NCI-H1105 treated with DMSO at 0.1 percent for 48 hours (cell line): ENCODE data around the gene KRT71.
"Not testable (repeated sequence)": the region's sequence is repeated elsewhere in the genome, so short reads cannot be mapped to it uniquely, and the experiment has no call there.

Experiments used
- DNase-seq: peaks from one replicate; lab custom pipeline; 2025; lab: John Stamatoyannopoulos, UW

Gene KRT71

DNA sequence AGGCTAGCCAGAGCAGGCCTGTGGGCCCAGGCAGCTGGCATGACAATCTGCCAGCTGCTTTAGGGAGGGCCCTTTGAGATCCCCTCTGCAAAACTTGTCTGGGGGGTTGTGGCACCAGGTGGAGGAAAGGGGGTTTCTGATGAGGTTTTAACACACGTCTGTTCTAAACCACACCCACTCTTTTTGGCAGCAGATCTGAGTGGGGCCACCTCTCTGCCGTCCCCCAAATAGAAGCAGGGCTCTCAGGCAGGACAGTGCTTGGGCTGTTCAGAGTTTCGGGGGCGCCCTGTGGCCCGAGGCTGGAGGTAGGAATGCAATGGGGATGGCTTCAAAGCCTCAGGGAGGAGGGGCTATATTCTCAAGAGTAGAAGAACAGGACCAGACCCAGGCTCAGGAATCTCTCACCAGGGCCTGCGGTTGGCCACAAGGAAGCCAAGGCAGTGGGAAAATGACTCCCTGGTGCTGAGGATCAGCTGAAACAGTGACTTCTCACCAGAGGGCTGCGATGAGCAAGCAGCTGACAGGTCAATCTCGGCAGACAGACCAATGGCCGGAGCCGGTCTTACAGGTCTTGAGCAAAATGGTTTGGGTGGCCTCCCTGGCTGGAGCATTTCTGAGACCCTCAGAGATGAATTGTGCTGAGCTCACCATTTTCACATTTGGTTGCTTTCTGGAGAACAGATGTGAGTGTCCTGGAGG lies 31.2 kb downstream of the KRT71 start:
- DNase-seq = no peak

DNA sequence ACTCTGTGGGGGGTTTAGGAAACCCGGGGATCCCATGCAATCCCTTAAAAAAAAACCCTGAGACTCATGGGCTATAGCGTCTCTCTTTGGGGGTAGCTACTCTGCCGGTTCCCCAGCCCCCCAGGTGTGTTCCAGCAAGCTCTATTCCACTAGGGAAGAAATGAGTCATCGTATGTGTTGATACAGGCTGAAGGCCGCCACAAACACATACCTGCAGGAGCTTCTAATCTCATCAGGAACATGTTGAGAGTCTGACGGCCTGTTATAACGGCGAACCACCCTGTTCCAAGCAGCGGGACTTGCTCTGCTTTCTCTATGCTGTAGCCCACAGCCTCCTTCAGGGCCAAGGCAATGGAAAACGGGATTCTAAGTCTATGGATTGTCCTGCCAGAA lies 31.8 kb downstream of the KRT71 start:
- no peak for DNase-seq

- no peak for DNase-seq
Measured at GRCh38 chr12:52519826-52520662, 32.9 kb downstream of the KRT71 start, which contains the start of gene KRT5. Gene KRT5 (minus strand): TSS chr12:52520394. CDS start chr12:52520296, 98 bp downstream.

DNA sequence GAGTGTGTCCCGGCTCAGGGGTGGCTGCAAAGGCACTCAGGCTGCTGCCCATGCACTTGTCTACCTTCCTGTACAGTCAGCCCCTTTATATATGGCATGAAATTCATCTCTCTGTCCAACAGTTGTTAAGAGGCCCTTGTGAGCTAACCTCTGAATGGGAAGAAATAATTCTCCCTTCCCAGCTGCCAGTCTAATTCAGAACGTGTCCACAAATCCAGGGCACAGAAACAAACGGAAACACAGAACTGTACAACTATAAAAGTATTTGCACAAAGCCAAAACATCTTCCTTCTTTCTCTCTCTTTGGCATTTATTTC lies 33.6 kb downstream of the KRT71 start:
- DNase-seq = no peak

- no peak for DNase-seq
Measured at GRCh38 chr12:52518574-52519386, 34.2 kb downstream of the KRT71 start.

GRCh38 chr12:52517888-52518287 lies 35.1 kb downstream of the KRT71 start:
- no peak for DNase-seq

DNA sequence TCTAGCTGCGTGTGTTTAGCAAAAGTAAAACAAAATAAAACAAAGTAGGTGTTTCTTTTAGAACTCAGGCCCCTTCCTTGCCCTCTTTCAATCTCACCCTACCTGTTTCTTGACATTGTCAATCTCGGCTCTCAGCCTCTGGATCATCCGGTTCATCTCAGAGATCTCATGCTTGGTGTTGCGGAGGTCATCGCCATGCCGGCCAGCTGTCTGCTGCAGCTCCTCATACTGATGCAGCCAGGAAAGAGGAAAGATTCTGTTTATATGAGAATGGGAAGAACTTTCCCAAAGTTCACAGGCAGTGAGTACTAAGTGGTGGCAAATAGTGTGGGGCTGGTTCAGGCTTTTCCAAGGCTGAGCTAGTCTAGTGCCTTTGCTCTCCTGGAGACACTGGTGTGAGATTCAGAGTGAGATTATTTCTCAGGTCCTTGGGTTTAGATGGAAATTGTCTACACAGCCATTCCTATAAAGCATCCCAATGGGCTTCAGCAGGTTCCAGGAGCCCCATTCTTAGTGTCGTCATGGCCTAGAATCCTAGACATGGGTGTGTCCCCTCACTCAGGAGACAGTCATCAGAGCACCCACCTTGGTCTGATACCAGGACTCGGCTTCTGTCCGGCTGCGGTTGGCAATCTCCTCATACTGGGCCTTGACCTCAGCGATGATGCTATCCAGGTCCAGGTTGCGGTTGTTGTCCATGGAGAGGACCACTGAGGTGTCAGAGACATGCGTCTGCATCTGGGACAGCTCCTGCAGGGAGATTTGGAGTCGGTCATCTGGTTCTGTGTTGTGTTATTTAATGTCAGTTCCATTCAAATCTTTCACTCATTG lies 35.7 kb downstream of the KRT71 start:
- no peak for DNase-seq

DNA sequence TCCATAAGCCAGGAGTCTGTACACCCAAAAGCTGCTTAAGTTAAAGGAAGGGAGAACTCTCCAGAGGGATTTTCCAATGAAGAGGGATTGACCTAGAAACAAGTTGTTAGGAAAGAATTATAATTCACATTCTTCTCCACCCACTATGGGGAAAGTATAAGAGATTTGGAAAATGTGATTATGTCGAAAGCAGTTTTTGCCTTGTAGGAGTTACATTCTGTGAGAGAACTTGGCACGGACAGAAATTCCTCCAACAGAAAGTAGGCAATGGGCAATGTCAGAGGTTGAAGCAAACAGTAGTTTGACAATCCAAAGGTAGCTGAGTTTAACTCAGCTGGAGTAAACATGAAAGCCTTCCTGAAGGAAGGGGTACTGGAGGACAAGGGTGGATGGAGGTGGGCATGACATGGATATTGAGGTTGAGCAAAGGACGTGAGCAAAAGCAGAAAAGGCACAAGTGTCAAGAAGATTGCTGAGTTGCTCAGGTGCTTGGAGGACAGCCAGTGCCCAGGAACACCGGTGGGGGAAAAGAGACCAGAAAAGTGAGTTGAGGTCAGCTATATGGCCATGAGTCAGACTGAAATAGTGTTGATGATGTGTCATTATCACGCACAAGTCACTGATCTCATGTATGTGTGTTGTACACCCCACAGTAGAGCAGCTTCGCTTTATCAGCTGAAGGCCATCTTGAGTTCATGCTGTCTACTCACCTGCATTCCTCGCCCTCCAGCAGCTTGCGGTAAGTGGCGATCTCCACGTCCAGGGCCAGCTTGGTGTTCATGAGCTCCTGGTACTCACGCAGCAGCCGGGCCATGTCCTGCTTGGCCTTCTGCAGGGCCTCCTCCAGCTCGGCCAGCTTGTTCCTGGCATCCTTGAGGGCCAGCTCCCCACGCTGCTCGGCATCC lies 36.8 kb downstream of the KRT71 start:
- DNase-seq = no peak

DNA sequence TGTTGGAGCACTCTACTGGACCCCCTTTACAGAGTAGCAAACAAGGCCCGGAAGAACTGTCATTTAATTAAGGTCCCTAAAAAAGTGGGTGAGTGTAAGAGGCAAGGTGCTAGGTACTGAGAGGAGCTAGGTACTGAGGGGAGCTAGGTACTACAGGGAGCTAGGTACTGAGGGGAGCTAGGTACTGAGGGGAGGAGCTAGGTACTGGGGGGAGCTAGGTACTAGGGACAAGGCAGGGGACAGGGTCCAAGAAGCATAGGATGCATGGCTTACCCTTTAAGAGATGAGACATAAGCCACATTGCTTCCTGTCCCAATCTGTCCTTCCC lies 37.7 kb downstream of the KRT71 start:
- DNase-seq = no peak

DNA sequence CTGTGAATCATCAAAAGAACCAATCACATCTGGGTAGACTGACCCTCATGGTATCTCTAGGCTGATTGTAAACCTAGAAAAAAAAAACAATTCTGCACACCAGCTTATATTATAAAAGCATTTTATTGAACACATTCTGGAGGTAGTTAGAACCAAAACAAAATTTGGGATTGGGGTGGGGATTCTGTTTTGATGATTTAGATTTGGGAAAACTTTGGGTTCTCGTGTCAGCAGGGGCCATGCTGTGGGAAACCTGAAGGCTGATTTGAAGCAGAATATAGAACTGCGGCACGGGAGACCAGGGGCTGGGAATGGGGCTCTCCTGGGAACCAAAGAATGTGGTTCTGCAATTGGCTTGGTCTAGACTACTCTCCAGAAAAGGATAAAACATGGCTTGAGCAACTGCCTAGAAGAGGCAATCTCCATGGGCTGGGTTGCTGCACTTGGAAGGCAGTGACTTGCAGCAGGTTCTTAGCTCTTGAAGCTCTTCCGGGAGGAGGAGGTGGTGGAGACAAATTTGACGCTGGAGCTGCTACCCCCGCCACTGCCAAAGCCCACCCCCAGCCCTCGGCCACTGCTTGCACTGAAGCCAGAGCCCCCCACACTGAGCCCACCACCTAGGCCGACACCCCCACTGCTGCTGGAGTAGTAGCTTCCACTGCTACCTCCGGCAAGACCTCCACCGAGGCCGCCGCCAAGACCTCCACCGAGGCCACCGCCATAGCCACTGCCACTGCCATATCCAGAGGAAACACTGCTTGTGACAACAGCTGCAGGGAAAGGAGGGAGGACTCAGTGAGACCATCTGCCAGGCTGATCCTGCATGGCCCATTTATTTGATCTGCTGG lies 38.2 kb downstream of the KRT71 start:
- DNase-seq = no peak

GRCh38 chr12:52513736-52514135 lies 39.2 kb downstream of the KRT71 start:
- no peak for DNase-seq

GRCh38 chr12:52508211-52508610 lies 44.7 kb downstream of the KRT71 start:
- no peak for DNase-seq

- DNase-seq = peak; percentile 9
Measured at GRCh38 chr12:52506858-52507715, 45.9 kb downstream of the KRT71 start.

DNA sequence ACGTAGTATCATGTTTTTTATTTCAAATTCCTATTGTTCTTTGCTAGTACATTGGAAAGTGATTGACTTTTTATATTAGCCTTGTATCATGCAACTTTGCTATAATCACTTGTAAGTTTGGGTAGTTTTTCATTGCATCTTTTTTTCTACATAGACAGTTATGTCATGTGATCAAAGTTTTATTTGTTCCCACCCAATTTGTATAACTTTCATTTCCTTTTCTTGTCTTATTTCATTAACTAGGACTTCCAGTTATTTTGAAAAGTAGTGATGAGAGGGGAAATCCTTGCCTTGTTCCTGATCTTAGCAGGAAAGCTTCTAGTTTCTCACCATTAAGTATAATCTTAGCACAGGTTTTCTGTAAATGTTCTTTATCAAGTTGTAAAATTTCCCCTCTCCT lies 50.1 kb downstream of the KRT71 start:
- DNase-seq = no peak

DNA sequence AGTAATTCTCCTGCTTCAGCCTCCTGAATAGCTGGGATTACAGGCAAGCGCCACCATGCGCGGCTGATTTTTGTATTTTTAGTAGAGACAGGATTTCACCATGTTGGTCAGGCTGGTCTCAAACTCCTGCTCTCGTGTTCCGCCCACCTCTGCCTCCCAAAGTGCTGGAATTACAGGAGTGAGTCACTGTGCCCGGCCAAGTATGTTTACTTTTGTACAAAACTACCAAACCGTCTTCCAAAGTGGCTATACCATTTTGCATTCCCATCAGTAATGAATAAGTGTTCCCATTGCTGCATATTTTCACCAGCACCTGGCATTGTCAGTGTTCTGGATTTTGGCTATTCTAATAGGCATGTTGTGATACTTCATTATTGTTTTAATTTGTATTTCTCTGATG lies 51.5 kb downstream of the KRT71 start:
- DNase-seq = no peak

DNA sequence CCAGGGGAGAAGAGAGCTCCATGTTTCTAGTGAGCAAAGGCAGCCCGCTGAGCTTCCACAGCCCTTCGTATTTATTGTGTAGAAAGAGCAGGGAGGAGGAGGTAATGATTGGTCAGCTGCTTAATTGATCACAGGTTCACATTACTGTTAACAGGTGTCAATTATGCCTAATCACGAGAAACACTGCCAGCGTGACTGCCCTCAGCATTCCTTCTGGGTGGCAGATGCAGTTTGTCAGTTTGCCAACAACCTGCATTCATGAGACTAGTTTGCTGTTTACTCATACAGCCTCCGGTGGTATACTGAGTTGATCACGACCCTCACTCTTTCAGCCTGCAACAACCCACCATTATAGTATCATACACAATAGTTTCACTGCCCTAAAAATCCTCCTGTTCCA lies 52.4 kb downstream of the KRT71 start:
- DNase-seq = not testable (repeated sequence)

- DNase-seq = no peak
Measured at GRCh38 chr12:52499806-52500560, 53.0 kb downstream of the KRT71 start.

DNA sequence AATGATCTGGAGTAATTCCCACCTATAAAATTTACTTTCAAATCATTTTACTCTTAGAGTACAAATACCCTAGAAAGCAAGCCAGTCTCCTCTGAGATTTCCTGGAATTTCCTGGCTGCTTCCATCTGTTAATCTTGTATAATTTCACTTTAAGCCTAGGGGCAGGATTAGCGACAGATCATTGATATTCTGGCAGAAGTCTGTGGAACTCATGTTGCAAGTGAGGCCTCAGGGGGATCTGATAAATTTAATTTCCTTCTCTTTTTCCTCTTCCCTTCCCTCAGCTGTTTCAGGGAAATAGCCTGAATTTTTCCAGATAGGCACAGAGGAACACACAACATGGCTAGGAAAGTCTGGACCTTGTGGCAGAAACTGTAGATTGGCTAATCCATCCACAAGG lies 54.0 kb downstream of the KRT71 start:
- no peak for DNase-seq
